ENCODE data around the gene KIAA1958. TPM values are rescaled to one million over a fixed set of nuclear protein-coding genes. Genes with fewer than 3 reads are reported as not detected.

The KIAA1958 gene
- total and polyA plus RNA-seq, 2 of the 8 experiments (the other 6 are each of a cell fraction or from before 2014, with no cell fraction given): 11.4 to 43.8 TPM

GRCh38 chr9:112541685-112542084 lies 55.1 kb downstream of the KIAA1958 start (continued):
- TF ChIP-seq SUZ12 (IDR thresholded peaks at IDR 0.05; ENCODE audit: low read length): no peak
- TF ChIP-seq SIX5 (IDR thresholded peaks at IDR 0.05; ENCODE audit: low read depth, low read length): no peak
- TF ChIP-seq JUN (IDR thresholded peaks at IDR 0.05; ENCODE audit: low read depth, low read length): no peak
- TF ChIP-seq E2F6 (IDR thresholded peaks at IDR 0.05): no peak

All from H1 (cell line).